Suppressor macrophage treated with lipopolysaccharide for 4 hours (primary cell): ENCODE measurements around the gene NUDT2.
"Not testable (repeated sequence)": the region's sequence is repeated elsewhere in the genome, so short reads cannot be mapped to it uniquely, and the experiment has no call there.

Experiments used
- DNase-seq: peaks from one replicate; pipeline ENCODE4 v3.0.0-alpha.2; 2020

The NUDT2 gene

DNA sequence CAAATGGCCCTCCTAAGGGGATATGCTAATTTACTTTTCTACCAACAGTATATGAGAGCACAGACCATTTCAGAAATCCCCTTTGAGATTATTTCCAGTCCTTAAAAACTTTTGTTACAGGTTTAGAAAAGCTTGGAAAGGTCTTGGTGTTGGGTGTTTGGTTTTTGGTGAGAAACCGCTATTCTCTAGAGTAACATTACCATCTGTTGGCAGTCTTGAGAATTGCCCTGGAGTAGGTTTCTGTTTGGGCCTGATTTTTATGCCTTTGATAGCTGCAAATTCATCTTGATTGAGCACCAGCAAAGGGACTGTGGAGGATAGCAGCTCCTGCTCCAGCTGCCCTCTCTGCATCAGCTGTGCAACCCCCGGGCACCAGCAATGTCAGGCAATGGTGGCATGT, 8.0 kb downstream of the NUDT2 start:
- DNase-seq = no peak

DNA sequence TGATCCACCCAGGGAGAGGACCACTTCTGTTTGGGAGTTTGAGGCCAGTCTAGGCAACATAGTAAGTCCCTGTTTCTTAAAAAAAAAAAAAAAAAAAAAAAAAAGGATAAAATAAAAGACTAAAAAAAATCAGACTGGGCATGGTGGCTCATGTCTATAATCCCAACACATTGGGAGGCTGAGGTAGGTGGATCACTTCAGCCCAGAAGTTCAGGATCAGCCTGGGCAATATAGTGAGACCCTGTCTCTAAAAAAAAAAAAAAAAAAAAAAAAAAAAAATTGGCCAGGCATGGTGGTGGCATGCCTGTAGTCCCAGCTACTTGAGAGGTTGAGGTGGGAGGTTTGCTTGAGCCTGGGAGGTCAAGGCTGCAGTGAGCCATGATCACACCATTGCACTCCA, 8.7 kb downstream of the NUDT2 start:
- not testable (repeated sequence) for DNase-seq

DNA sequence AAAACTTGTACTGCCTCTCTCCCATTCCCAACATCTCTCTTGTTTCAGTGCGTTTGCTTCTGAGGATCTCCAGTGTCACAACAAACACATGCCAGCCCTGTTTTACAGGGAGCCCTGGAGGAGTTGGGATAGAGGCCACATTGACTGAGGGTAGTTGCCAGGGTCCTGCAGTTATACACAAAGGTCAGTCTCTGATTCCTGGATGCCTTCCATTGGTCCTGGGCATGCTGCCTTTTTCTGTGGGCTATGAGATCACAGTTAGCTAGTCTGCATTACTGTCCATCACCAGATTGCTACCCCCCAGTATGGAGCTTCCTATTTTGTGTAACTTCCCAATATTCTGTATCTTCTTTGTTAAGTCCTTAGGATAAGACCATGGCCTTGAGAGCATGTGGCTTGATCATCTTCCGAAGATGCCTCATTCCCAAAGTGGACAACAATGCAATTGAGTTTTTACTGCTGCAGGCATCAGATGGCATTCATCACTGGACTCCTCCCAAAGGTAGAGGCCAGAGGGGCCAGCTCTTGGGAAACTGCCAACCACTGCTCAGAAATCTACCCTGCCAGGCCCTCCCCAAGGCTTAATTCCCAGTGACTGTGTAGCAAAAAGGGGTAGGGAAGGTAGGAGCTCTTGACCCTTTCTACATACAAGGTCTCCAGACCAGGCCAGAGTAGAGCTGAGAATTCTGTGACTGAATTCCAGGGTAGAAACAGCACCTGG, 9.5 kb downstream of the NUDT2 start:
- DNase-seq = no peak

GRCh38 chr9:34341659-34342295, 12.4 kb downstream of the NUDT2 start:
- DNase-seq = peak; percentile 37

DNA sequence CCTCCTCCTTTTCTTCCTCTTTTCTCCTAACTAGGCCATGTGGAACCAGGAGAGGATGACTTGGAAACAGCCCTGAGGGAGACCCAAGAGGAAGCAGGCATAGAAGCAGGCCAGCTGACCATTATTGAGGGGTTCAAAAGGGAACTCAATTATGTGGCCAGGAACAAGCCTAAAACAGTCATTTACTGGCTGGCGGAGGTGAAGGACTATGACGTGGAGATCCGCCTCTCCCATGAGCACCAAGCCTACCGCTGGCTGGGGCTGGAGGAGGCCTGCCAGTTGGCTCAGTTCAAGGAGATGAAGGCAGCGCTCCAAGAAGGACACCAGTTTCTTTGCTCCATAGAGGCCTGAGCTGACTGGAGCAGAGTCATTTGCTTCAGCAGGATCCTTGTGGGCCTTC, 13.7 kb downstream of the NUDT2 start:
- DNase-seq = no peak

DNA sequence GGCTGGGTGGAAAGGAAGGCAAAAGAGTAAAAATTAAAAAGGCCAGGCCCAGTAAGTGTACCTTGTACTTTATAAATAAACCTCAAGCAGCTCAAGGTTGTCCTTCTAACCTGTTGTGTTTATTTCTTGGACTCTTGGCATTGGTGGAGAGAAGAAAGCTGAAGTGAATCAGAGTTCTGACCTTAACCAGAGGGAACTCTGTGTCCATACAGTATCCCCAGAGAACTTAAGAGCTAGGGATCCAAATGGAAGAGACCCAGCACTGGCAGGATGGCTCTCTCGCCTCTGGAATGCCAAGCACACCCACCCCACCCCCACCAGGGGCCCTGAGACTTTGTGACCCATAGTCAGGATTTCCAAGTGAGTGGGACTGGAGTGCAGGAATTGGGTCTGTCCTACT, 14.2 kb downstream of the NUDT2 start:
- DNase-seq = no peak

- no peak for DNase-seq
These were observed 17.8 kb downstream of the NUDT2 start for GRCh38 chr9:34346873-34347799.

DNA sequence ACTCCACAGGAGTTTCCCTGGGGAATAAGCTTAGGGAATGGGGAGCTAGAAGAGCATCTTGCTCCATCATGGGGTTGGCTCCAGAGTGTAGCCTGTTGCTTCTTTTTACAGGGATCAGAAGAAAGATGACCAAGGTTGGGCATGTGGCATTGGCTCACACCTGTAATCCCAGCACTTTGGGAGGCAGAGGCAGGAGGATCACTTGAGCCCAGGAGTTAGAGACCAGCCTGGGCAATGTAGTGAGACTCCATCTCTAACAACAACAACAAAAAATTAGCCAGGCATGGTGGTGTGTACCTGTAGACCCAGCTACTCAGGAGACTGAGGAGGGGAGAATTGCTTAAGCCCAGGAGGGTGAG, 18.4 kb downstream of the NUDT2 start:
- DNase-seq = no peak

- no peak for DNase-seq
These were observed 20.0 kb downstream of the NUDT2 start for GRCh38 chr9:34349324-34349723.

DNA sequence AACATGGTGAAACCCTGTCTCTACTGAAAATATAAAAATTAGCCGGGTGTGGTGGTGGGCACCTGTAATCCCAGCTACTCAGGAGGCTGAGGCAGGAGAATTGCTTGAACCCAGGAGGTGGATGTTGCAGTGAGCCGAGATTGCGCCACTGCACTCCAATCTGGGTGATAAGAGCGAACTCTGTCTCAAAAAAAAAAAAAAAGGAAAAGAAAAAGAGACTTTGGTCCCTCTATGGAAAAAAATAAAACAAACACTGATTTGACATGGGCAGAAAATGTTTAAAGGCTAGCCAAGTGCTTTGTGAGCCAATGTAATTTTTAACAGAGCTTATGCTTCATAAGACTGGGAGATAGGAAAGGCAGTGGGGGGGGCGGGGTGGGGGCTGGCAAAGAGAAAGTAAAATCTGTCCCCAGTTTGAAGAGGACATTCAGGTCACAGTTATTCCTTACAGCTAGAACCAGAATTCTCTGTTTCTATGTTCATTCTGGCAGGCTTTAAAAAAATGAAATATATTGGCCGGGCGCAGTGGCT, 22.8 kb downstream of the NUDT2 start:
- DNase-seq = not testable (repeated sequence)

DNA sequence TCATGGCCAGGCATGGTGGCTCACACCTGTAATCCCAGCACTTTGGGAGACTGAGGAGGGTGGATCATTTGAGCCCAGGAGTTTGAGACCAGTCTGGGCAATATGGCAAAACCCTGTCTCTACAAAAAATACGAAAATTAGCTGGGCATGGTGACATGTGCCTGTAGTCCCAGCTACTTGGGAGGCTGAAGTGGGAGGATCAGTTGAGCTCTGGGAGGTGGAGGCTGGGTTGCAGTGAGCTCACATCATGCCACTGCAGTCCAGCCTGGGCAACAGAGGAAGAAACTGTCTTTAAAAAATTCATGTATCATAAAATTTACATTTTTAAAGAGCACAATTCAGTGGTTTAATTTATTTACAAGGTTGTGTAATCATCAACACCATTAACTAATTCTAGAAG, 23.6 kb downstream of the NUDT2 start:
- not testable (repeated sequence) for DNase-seq

DNA sequence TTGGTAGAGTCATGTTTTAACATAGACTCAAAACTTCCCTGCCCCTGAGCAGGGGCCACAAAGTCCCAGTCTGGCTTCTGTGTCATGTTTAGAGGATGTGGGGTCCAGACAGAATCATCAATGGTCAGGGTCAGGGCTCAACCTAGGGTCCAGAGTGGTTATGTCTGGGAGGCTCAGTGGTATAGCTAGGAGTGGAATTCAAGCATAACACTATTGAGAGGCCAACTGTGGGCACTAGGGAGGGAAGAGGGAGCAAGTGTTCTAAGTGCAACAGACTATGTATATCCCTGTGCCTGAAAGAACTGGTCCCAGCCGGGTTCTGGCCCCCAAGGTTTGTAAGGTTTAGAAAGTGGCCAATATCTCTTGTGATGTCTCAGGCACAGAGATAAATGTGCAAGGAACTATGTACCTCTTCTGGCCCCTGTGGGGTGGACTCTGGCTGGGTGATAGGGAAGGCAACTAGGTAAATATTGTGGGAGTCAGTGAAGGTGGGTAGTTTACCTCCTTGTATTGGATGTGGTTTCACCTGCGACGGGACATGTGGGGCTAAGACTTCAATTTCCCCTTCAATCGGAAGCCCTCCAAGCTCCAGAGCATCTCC, 33.3 kb downstream of the NUDT2 start:
- no peak for DNase-seq

DNA sequence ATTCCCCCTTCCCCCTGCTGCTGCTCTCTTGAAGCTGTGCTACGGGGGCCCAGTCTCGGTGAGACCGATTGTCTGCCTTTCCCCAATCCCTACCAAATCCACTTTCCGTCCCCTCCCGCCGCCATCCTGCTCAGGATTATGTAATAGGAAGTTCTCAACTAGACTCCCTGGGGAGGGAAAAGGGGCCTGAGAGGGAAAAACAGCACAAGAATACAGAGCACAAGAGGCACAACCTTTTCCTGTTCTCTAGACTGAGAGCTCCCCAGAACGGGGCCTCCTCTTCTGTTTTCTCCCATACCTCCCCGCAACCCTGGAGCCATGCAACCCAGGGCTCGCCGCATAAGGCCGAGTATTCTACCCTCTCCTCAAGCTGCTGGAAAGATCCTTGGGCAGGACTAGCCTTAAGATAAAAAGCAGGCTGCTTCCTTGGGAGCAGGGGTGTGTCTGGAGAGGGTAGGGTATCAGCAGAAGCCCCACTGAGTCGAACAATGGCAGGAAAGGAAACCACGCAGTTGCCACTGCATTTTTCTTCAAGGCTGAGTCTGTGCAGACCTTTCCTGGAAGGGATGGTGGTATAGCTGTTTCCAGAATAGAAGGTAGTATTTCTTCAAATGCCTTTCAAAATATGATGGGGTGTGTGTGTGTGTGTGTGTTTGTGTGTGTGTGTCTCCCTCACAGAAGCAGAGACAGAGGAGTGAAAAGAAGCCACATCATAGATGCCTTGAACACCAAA, 34.4 kb downstream of the NUDT2 start:
- no peak for DNase-seq

- DNase-seq = no peak
These were observed 35.9 kb downstream of the NUDT2 start for GRCh38 chr9:34365282-34365681.

DNA sequence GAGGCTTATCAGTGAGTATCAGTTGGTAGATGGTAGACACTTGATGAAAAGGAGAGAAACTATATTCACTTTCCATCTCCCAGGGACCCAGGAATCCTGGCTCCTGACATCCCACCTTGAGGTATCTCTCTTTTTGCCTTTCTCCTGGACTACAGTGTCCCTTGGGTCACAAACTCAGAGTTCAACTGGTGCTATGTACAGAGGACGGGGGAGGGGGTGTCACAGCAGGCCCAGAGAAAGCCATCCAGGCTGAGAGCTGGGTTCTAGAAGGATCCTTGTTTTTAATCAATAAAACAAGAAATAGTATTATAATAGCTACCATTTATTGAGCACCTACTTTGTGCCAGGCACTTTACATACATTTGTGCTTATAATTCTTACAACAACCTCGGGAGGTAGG, 37.0 kb downstream of the NUDT2 start:
- DNase-seq = no peak

GRCh38 chr9:34367751-34368410, 38.5 kb downstream of the NUDT2 start:
- DNase-seq = not testable (repeated sequence)

DNA sequence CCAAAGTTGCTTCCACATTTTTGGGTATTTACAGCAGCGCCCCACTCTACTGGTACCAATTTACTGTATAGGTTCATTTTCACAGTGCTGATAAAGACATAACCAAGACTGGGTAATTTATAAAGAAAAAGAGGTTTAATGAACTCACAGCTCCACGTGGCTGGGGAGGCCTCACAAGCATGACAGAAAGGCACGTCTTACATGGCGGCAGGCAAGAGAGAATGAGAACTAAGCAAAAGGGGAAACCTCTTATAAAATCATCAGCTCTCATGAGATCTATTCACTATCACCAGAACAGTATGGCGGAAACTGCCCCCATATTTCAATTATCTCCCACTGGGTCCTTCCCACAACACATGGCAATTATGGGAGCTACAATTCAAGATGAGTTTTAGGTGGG, 39.4 kb downstream of the NUDT2 start:
- not testable (repeated sequence) for DNase-seq

DNA sequence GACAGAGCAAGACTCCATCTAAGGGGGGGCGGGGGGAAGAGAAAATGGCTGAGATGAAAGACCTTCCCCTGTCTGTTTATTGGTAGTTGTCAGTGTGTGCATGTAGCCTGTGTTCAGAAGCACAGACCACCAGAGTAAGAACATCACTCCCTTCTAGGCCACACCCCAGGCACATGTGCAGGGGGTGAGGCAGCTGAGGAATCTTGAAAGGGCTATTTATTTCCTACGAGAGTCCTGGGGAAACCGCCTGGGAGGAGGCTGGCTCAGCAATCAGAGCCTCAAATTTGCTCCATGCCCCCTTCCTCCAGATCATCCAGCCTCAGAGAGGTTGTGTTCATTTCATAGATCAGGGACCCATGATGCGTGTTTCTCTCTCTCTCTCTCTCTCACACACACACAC, 40.3 kb downstream of the NUDT2 start:
- no peak for DNase-seq

- DNase-seq = no peak
These were observed 41.1 kb downstream of the NUDT2 start for GRCh38 chr9:34370335-34370969.

DNA sequence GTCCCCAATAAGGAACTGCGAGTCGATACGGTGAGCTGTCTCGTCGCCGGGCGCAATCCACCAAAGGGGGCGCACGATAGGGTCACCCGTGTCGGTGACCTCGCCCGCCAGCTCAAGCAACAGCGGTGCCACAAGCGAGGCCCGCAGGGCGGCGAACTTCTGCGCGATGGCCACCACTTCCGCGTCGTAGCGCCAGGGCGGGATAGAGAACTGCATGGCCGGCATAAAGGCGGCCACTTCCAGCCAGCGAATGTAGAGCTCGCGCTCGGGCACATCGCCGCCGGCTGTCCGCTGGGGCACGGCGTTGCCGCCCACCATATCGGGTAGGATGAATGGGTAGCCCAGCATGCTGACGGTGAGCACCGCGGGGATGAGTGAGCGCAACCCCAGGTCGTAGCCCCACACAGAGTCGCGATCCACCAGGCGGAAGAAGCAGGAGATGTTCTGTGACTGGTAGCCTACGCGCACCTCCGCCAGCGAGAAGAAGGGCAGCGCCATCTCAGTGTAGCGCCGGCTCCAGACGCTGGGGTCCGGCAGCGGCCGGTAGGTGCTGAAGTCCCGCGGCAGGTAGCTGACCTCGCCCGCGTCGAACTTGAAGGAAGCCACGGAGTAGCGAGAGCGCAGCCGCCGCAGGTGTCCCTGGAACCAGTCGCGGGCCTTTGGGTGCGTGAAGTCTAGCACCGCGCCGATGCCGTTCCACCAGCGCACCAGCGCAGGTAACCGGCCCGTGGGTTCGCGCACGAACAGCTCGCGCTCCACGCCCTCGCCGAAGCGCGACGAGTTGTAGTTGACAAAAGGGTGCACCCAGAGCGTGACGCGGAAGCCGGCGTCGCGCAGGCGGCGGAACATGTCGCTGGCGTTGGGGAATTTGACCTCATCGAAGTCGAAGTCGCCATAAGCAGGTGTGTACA, 41.9 kb downstream of the NUDT2 start:
- DNase-seq = no peak
